NOMO-1 treated with dmso at 0.1 percent for 144 hours (cell line): ENCODE measurements around the gene TBC1D8.

Source experiments
- DNase-seq: peaks from one replicate; lab custom pipeline; 2025; ENCODE audit not compliant: unreplicated experiment; lab: John Stamatoyannopoulos, UW

Gene TBC1D8

DNA sequence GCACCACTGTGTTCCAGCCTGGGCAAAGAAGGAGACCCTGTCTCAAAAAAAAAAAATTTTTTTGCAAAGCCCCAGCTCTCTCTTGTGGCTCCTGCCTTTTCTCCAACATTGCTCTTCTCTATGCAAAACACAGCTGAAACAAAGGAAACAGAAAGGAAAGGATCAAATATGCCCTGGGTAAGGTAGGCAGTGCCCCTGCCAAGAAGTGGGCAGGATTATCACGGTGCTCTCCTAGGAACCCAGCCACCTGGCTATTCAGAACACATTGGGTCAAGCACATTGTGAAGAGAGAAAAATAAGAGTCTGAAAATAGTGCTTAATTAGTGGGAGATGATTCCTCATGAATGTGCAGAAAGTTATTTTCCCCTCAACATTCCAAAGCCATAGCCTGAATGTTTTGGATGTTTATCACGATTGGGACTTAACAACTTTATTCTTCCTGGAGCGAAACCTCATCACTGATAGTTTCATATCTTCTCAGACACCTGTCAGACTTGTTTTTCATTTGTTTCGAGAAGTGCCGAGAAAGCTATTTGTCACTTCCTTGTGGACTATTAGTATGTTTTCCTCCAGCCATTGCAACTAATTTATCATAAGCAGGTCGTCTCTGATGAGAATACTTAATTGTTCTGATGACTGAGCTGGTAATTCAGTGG lies 191.8 kb downstream of the TBC1D8 start:
- no peak for DNase-seq

DNA sequence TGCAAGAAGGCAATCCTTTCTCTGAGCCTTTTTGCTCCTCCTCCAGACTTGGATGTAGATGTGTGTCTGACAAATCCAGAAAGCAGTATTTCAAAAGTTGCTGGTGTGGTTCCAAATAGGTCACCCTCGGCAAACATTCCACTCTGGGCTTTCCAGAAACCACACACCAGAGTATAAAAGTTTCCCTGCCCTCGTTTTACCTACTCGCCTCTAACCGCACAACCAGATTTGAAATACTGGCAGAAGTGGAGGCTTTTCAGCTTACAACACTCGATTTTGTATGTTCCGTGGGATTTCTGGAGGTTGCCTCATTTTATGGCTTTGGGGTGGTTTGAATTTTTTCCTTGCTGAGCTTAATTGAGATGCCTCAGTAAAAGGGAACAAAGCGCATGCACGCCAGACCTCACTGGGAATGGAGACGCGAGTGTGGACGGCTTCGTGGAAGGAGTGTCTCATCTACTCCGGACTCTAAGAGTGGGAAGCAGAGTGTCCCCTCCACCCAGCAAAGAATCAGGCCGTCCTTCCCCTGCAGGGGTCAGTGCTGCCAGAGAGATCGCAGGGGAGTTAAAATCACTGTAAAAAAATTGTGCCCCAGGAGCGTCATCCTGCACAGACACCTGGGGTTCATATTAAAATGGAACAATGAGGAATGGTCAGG lies 193.1 kb downstream of the TBC1D8 start:
- no peak for DNase-seq
